Activated T-cell treated with anti-CD3 and anti-CD28 coated beads, Interleukin-2, amount 50 U/mL, for 4 hours (primary cell): ENCODE measurements around the gene PTRH1. TPM values are rescaled to one million over a fixed set of nuclear protein-coding genes. Genes with fewer than 3 reads are reported as not detected.

ENCODE experiments used
- ATAC-seq, 2 donors: fragments of 200-7000 bp; cut with Tn5 transposase; one replicate each; pipeline ENCODE4 v1.10.0; 2021
- DNase-seq: peaks from one replicate; pipeline ENCODE4 v3.0.0-alpha.2; 2020
- H3K27me3 Mint-ChIP-seq: one replicate; pipeline ENCODE4 v1.8.0; 2021; ENCODE audit warnings: low read depth, mixed read lengths
- H3K36me3 Mint-ChIP-seq: one replicate; pipeline ENCODE4 v1.8.0; 2022; ENCODE audit warnings: mixed read lengths; ENCODE audit not compliant: insufficient read depth
- H3K4me1 Mint-ChIP-seq: one replicate; pipeline ENCODE4 v1.8.0; 2021; ENCODE audit warnings: low read depth, mixed read lengths
- H3K4me3 Mint-ChIP-seq: one replicate; pipeline ENCODE4 v1.8.0; 2021; ENCODE audit warnings: mild to moderate bottlenecking, moderate library complexity, mixed read lengths
- H3K9me3 Mint-ChIP-seq: one replicate; pipeline ENCODE4 v1.8.0; 2021; ENCODE audit warnings: mixed read lengths
- total RNA-seq, 3 donors: library from RNA; stranded (reverse); gene quantifications; one replicate each; pipeline ENCODE4 v1.2.1, GENCODE V29; 2021

Gene PTRH1
- total RNA-seq, 3 donors from 2014 or later = 43.9 to 49.6 (median 45.6) TPM

DNA sequence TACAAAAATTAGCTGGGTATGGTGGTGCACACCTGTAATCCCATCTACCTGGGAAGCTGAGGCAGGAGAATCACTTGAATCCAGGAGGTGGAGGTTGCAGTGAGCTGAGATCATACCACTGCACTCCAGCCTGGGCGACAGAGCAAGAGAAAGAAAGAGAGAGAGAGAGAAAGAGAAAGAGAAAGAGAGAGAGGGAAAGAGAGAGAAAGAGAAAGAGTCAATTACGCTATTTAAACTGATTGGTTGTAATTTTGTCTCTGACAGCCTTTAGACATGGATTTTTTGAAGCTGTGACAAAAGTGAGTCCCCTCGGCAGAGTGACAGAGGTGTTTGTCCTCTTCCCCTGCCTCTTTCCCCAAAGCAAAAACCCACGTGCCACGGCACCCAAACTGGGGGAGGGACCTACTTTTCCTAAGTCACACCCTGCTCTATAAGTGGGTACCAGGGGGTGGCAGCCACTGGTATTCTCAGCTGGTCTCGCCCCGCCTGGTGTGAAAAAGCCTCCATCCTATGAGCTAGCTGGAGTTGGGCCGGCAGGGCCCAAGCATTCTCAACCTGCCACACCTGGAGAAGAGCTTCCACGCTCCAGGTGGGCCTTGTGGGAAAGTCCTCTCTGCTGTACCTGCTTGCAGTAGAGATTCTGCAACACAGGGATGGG is 12.0 kb downstream of the PTRH1 start:
- Mint-ChIP-seq H3K4me1 (peaks cover 21% of the 10 kb centered on the region), H3K4me3 (no peak overlapping the region), H3K9me3 (no peaks in the 10 kb centered on the region), H3K36me3 (no peaks in the 10 kb centered on the region), H3K27me3 (peaks cover 2% of the 10 kb centered on the region)
- no peak for ATAC-seq
- DNase-seq = no peak

DNA sequence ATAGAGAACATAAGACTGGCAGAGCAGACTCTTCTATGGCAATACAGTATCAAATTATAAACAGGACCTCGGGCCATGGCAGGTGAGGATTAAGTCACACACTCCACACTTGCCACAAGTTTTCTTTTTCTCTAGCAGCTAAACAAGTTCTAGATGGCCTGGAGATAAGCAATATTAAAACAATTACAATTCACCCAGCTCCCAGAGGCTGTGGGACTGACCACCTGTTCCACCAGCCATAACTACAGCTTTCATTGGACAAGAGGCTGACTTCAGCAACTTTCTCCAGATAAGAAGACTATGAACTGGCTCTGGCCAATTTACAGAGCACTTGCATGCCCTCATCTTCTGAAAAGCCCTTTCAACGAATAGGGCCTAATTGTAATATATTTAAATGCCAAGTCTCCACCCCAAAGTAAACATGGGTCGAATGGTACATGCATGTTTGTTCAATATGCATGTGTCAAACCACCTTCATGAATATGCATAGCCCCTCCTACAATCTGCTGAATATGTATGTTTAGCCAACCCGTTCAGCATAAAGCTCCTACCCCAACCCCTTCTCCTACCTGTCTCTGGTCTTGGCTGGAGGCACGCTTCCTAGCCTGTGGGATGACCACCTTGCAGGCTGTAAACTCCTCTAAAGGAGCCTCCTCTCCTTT is 14.7 kb downstream of the PTRH1 start:
- no peaks in the 10 kb centered on the region for H3K9me3 Mint-ChIP-seq
- H3K4me3 Mint-ChIP-seq = no peak overlapping the region
- H3K36me3 Mint-ChIP-seq = no peaks in the 10 kb centered on the region
- H3K4me1 Mint-ChIP-seq = peaks cover 13% of the 10 kb centered on the region
- no peak for DNase-seq
- no peak for ATAC-seq
- peaks cover 2% of the 10 kb centered on the region for H3K27me3 Mint-ChIP-seq

DNA sequence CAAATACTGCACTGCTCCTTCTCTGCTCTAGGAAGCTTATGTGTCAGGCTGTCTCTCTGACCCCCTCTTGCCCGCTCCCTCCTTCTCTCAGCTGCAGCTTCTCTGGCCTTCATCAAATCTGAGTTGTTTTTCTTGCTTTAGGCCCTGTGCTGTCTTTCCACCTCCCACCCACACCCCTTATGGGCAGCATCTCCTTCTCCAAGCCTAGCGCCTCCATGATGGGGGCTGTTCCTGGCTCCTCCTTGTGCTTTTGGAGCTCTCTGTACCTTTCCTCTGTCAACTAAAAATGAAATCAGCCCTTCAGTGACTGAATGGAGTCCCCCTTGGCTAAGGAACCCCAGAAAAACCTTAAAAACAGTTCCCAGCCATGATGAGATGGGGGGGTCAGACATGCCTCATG is 15.3 kb downstream of the PTRH1 start:
- ATAC-seq = no peak
- no peak for DNase-seq
- Mint-ChIP-seq H3K36me3 (no peaks in the 10 kb centered on the region), H3K4me3 (no peak overlapping the region), H3K4me1 (peaks cover 13% of the 10 kb centered on the region), H3K9me3 (no peaks in the 10 kb centered on the region), H3K27me3 (peaks cover 2% of the 10 kb centered on the region)

DNA sequence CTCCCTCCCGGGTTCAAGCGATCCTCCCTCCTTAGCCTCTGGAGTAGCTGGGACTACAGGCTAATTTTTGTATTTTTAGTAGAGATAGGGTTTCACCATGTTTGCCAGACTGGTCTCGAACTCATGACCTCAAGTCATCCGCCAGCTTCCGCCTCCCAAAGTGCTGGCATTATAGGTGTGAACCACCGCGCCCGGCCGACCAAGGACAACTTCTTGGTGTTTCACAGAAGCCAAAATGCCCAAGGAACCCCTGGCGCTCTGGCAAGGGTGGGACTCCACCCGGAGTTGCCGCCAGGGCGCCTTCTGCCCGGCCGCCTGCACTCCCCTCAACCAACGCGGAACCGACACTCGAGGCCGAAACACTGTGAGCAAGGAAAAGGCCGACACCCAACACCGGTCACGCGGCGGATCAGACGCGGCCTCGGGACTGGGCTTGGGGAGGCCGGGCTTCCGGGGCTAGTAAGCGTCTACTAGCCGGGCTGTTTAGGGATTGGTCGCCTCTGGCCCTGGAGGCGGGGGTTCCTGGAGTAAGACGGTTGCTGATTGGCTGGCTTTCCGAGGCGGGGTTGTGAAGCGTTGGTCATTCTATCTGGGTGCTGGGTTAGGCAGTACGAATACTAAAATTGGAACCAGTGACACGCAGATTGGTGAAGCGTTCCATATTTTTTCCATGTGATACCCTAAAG is 16.3 kb downstream of the PTRH1 start:
- Mint-ChIP-seq H3K9me3 (no peaks in the 10 kb centered on the region), H3K36me3 (no peaks in the 10 kb centered on the region)

DNA sequence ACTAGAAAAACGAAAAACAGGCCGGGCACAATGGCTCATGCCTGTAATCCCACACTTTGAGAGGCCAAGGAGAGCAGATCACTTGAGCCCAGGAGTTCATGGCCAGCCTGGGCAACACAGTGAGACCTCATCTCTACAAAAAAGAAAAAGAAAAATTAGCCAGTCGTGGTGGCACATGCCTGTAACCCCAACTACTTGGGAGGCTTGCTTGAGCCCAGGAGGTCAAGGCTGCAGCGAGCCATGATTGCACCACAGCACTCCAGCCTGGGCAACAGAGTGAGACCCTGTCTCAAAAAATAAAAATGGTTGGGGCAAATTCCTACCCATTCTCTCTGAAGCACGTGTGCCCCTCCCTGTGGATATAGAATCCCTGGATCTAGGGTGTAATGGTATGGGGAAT is 17.1 kb downstream of the PTRH1 start:
- Mint-ChIP-seq H3K4me3 (no peak overlapping the region), H3K36me3 (no peaks in the 10 kb centered on the region), H3K9me3 (no peaks in the 10 kb centered on the region), H3K27me3 (peaks cover 2% of the 10 kb centered on the region), H3K4me1 (peaks cover 13% of the 10 kb centered on the region)
- DNase-seq (no peak), ATAC-seq (no peak)

More for the DNA sequence above, 16.3 kb downstream of the PTRH1 start:
- peaks cover 2% of the 10 kb centered on the region for H3K27me3 Mint-ChIP-seq
- ATAC-seq (peak; percentile 100), DNase-seq (peak; percentile 74)
- H3K4me1 Mint-ChIP-seq = peaks cover 13% of the 10 kb centered on the region
- peak overlapping the region; percentile 69 for H3K4me3 Mint-ChIP-seq

DNA sequence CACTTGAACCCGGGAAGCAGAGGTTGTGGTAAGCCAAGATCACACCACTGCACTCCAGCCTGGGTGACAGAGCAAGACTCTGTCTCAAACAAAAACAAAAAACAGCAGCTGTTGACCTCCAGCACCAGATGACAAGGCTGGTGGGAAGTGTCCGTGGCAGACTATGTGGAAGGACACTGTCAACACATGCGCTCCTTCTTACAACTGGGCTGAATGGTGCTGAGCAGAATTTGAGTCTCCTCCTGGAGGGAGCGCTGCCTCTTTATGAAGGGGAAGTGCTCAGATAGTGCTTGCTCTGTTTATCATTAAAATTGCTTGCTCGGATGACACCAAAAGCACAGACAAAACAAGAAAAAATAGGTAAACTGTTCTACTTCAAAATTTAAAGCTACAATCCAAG is 17.9 kb downstream of the PTRH1 start:
- H3K36me3 Mint-ChIP-seq = no peaks in the 10 kb centered on the region
- H3K9me3 Mint-ChIP-seq = no peaks in the 10 kb centered on the region
- no peak for DNase-seq
- peaks cover 13% of the 10 kb centered on the region for H3K4me1 Mint-ChIP-seq
- H3K4me3 Mint-ChIP-seq = no peak overlapping the region
- peaks cover 2% of the 10 kb centered on the region for H3K27me3 Mint-ChIP-seq
- ATAC-seq = no peak

DNA sequence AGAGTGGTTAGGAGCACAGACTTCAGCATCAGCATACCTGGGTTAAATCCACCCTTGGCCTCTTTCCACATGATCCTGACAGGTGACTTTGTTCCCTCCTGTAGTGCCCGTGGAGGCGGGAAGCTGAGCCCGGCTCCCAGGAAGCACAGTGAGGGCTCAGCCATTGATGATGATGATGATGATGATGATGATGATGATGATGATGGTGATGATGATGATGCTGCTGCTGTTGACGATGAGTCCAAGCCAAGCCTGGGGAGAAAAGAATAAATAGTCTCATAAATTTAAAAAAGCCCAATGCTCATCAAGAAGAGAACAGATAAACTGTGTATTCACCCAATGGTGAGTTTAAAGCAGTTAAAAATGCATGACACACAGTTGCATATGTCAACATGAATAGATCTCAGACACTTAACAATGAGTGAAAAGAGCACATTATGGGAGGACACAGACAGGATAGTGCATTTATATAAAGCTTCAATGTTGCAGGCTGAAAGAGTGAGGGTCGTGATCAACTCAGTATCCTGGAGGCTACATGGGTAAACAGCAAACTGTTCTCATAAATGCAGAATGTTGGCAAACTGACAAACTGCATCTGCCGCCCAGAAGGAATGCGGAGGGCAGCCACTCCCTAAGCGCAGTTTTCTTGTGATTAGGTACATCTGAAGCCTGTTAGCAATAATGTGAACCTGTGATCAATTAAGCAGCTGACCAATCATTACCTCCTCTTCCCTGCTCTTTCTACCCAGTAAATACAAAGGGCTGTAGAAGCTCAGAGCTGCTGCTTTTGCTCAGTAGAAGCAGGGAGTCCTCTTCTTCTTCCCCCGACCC is 20.4 kb downstream of the PTRH1 start:
- Mint-ChIP-seq H3K36me3 (peaks cover 2% of the 10 kb centered on the region), H3K4me1 (peaks cover 10% of the 10 kb centered on the region), H3K4me3 (no peak overlapping the region), H3K27me3 (peaks cover 2% of the 10 kb centered on the region), H3K9me3 (no peaks in the 10 kb centered on the region)
- ATAC-seq (no peak), DNase-seq (no peak)

DNA sequence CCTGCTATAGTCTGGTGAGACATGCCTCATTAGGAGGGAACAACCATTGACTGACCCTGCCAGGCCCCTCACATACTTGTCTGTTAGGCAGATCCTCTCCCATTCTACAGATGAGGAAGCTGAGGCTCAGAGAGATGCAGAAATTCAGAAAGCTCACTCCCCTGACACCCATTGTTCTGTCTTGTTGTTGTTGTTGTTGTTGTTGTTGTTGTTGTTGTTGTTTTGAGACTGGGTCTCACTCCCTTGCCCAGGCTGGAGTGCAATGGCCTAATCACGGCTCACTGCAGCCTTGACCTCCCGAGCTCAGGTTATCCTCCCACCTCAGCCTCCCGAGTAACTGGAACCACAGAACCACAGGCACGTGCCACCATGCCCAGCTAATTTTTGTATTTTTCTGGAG is 21.8 kb downstream of the PTRH1 start:
- DNase-seq (no peak), ATAC-seq (no peak)
- H3K27me3 Mint-ChIP-seq = no peaks in the 10 kb centered on the region
- no peaks in the 10 kb centered on the region for H3K9me3 Mint-ChIP-seq
- H3K4me1 Mint-ChIP-seq = peaks cover 2% of the 10 kb centered on the region
- H3K36me3 Mint-ChIP-seq = peaks cover 2% of the 10 kb centered on the region
- no peak overlapping the region for H3K4me3 Mint-ChIP-seq

DNA sequence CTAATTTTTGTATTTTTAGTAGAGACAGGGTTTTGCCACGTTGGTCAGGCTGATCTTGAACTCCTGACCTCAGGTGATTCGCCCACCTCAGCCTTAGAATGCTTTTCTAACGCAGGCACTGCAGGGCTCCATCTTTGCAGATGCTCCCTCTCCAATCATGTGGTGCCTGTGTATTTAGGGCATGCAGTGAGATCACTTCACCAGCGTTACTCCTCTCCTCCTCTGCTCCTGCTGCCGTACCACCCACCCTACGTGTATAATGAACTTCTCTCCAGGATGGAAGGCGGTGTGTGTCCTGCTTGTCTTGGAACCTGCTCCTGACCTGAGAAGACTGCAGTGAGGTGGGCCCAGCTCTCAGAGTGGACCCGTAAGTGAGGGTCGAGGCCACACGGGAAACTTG is 22.3 kb downstream of the PTRH1 start:
- Mint-ChIP-seq H3K27me3 (no peaks in the 10 kb centered on the region), H3K9me3 (no peaks in the 10 kb centered on the region), H3K4me3 (no peak overlapping the region), H3K4me1 (peaks cover under 1% of the 10 kb centered on the region), H3K36me3 (peaks cover 2% of the 10 kb centered on the region)
- no peak for ATAC-seq
- no peak for DNase-seq

DNA sequence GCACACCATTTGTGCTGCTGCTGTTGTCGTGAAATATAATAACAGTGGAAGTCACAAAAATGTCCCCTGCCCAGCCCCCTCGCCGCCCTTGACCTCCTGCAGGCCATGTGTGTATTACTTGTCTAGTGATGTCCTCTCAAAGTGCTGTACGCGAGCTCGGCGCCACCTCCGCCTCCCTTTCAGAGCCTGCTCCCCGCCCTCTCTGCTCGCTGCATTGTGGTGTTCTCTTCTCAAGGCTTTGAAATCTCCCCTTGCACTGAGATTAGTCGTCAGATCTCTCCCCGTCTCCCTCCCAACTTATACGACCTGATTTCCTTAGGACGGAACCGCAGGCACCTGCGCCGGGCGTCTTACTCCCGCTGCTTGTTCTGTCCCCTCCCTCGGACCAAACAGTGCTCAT is 23.4 kb downstream of the PTRH1 start:
- Mint-ChIP-seq H3K9me3 (no peaks in the 10 kb centered on the region), H3K4me3 (no peak overlapping the region), H3K36me3 (peaks cover 2% of the 10 kb centered on the region), H3K27me3 (no peaks in the 10 kb centered on the region), H3K4me1 (no peaks in the 10 kb centered on the region)
- DNase-seq (no peak), ATAC-seq (no peak)

DNA sequence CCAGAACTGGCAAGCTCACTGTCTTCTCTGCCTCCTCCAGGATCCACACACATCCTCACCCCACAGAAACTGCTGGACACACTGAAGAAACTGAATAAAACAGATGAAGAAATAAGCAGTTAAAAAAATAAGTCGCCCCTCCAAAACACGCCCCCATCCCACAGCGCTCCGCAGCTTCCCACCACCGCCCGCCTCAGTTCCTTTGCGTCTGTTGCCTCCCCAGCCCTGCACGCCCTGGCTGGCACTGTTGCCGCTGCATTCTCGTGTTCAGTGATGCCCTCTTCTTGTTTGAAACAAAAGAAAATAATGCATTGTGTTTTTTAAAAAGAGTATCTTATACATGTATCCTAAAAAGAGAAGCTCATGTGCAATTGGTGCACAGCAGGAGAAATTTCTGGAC is 24.7 kb downstream of the PTRH1 start:
- H3K36me3 Mint-ChIP-seq = peaks cover 2% of the 10 kb centered on the region

DNA sequence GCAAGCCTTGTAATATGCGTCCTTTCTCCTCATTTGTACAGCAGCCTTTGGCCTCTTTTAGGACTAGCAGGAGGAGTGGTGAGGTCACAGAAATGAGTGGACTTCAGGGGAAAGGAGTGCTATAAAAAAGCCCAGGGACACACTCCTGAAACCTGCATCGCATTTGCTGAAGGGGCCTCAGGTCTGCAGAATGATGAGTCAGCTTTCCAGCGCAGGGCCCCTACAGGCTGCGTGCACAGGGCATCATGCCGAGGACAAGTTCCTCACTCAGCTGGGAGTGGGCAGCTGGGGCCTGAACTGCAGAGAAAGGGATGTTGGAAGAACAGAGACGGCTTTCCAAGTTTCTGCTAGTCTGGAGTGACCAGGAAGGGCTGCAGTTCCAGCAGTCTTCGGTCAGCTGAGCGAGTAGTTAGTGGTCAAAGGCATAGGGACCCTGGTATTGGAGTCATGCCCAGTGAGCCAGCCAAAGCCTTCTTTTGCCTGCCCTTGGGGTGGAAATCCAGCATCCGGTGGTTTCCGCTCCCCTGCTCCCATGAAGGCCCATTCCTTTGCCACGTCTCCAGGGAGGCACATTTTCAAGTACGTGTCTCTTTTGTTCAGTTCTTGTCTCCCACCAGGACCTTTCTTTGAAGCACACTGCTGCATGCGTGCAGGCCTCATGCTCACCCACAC is 26.0 kb downstream of the PTRH1 start:
- peaks cover 2% of the 10 kb centered on the region for H3K27me3 Mint-ChIP-seq
- H3K4me3 Mint-ChIP-seq = no peak overlapping the region
- no peaks in the 10 kb centered on the region for H3K9me3 Mint-ChIP-seq
- ATAC-seq (no peak), DNase-seq (no peak)
- peaks cover 2% of the 10 kb centered on the region for H3K36me3 Mint-ChIP-seq
- no peaks in the 10 kb centered on the region for H3K4me1 Mint-ChIP-seq

More for the DNA sequence above, 24.7 kb downstream of the PTRH1 start:
- no peak overlapping the region for H3K4me3 Mint-ChIP-seq
- DNase-seq (no peak), ATAC-seq (no peak)
- no peaks in the 10 kb centered on the region for H3K9me3 Mint-ChIP-seq
- H3K27me3 Mint-ChIP-seq = no peaks in the 10 kb centered on the region
- H3K4me1 Mint-ChIP-seq = no peaks in the 10 kb centered on the region

DNA sequence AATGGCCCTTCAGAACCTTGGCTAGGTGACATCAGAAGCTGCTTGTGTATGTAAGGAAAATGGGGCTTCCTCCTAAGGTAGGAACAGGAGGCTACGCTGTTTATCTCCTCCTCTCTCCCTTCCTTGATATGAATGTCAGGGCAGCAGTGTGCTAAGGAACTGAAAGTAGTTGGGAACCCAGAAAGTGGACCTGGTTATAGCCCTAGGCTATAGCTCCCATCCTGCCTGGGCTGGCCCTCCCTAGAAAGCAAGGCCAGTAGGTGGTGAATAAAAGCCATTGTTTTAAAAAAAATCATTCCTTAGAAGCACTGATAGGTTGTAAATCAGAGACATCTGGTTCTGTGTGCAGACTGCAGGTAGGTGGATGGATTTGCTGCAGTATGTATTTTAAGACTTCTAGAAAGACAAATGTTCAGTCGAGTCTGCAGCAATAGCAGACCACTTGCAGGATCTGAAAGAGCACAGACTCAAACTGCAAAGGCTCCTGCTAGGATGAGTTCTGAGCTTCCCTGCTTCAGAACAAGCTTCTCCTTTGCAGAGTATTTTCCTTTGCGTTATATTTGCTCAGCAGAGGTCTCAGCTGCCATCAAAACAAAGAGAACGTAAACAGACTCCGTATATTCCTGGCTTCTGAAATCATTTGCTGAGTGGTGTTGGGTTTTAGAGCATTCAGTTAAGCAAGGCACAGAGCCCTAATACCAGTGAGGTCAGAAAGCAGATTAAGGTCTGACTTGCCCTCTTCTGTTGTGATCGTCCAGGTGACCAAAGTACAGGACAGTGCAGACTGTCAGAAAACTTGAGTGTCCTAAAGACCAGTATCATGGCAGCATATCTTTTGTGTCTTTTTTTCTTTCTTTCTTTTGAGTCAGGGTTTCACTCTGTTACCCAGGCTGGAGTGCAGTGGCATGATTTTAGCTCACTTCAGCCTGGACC is 28.7 kb downstream of the PTRH1 start:
- no peaks in the 10 kb centered on the region for H3K36me3 Mint-ChIP-seq
- no peak overlapping the region for H3K4me3 Mint-ChIP-seq
- H3K9me3 Mint-ChIP-seq = no peaks in the 10 kb centered on the region
- no peaks in the 10 kb centered on the region for H3K4me1 Mint-ChIP-seq
- H3K27me3 Mint-ChIP-seq = peaks cover 2% of the 10 kb centered on the region
- DNase-seq = no peak
- ATAC-seq = no peak
